Activated B cell treated with CpG ODN at 0.5 μM for 24 hours (primary cell): ENCODE measurements around the gene SAMD1. TPM values are rescaled to one million over a fixed set of nuclear protein-coding genes. Genes with fewer than 3 reads are reported as not detected.

Experiments
- ATAC-seq: fragments of 200-7000 bp; cut with Tn5 transposase; one replicate; pipeline ENCODE4 v1.10.0; 2021; ENCODE audit warnings: low read depth, mild to moderate bottlenecking, moderate library complexity
- CTCF ChIA-PET: fragments of 350-600 bp; sonication (Branson Sonifier 250); formaldehyde crosslinking; loops from one replicate; lab custom pipeline; 2021; ENCODE audit warnings: antibody characterized with exemption; lab: Charles Lee
- POLR2A ChIA-PET: fragments of 350-600 bp; sonication (Branson Sonifier 250); formaldehyde crosslinking; loops from one replicate; lab custom pipeline; 2021; ENCODE audit warnings: antibody characterized with exemption; lab: Charles Lee
- DNase-seq: peaks from one replicate; pipeline ENCODE4 v3.0.0; 2022
- H3K27ac Mint-ChIP-seq: one replicate; pipeline ENCODE4 v1.8.0; 2020; ENCODE audit warnings: mixed read lengths
- H3K27me3 Mint-ChIP-seq: one replicate; pipeline ENCODE4 v1.8.0; 2021; ENCODE audit warnings: mixed read lengths
- H3K36me3 Mint-ChIP-seq: one replicate; pipeline ENCODE4 v1.8.0; 2021; ENCODE audit warnings: low read depth, mixed read lengths
- H3K4me1 Mint-ChIP-seq: one replicate; pipeline ENCODE4 v1.8.0; 2021; ENCODE audit warnings: mixed read lengths
- H3K4me3 Mint-ChIP-seq: one replicate; pipeline ENCODE4 v1.8.0; 2020; ENCODE audit warnings: mild to moderate bottlenecking, mixed read lengths
- H3K9me3 Mint-ChIP-seq: one replicate; pipeline ENCODE4 v1.8.0; 2020; ENCODE audit warnings: mixed read lengths
- CTCF ChIP-seq: fragments of 200-600 bp; IDR thresholded peaks from one replicate; pipeline ENCODE4 v1.8.0; 2022; ENCODE audit warnings: antibody characterized with exemption, mild to moderate bottlenecking
- intact Hi-C: fragments of 100-400 bp; cut with micrococcal nuclease; formaldehyde crosslinking; loops from one replicate; pipeline ENCODE4 v1.15.1; 2024
- total RNA-seq: library from RNA; stranded (reverse); gene quantifications from 2 replicates; pipeline ENCODE4 v1.2.3, GENCODE V29; 2022

The SAMD1 gene
- total RNA-seq, 1 donor from 2014 or later, result 32.7 TPM

GRCh38 chr19:14105680-14106079 is 15.1 kb upstream of the SAMD1 start:
- intact Hi-C loops, result no loop called here
- DNase-seq (no peak), ATAC-seq (no peak)
- peaks cover 47% of the 10 kb centered on the region for H3K36me3 Mint-ChIP-seq
- H3K9me3 Mint-ChIP-seq, result no peaks in the 10 kb centered on the region
- H3K4me3 Mint-ChIP-seq, result no peak overlapping the region
- ChIA-PET CTCF (interaction anchor here (1.1 kb wide), 1 partner anchor 9 kb away, joined by 3 read pairs; no protein-coding TSS in a partner anchor), POLR2A (no interaction called here)
- no peak overlapping the region for H3K27ac Mint-ChIP-seq
- H3K27me3 Mint-ChIP-seq, result no peaks in the 10 kb centered on the region
- H3K4me1 Mint-ChIP-seq, result no peaks in the 10 kb centered on the region
- TF ChIP-seq CTCF, result no peak

- intact Hi-C loops, result no loop called here
- ChIA-PET POLR2A (no interaction called here), CTCF (interaction anchor here (0.6 kb wide), 1 partner anchor 37 kb away, joined by 3 read pairs; no protein-coding TSS in a partner anchor)
- Mint-ChIP-seq H3K9me3 (no peaks in the 10 kb centered on the region), H3K36me3 (peaks cover 50% of the 10 kb centered on the region), H3K4me1 (no peaks in the 10 kb centered on the region), H3K4me3 (no peak overlapping the region), H3K27me3 (no peaks in the 10 kb centered on the region), H3K27ac (no peak overlapping the region)
- TF ChIP-seq CTCF, result no peak
- ATAC-seq (no peak), DNase-seq (no peak)
Observed at GRCh38 chr19:14103310-14103709, 12.8 kb upstream of the SAMD1 start.

- intact Hi-C loops, result no loop called here
- ChIA-PET POLR2A (no interaction called here), CTCF (no interaction called here)
- ATAC-seq (no peak), DNase-seq (no peak)
- no peak overlapping the region for H3K4me3 Mint-ChIP-seq
- H3K9me3 Mint-ChIP-seq, result no peaks in the 10 kb centered on the region
- peaks cover 50% of the 10 kb centered on the region for H3K36me3 Mint-ChIP-seq
- no peaks in the 10 kb centered on the region for H3K27me3 Mint-ChIP-seq
- no peak overlapping the region for H3K27ac Mint-ChIP-seq
- no peaks in the 10 kb centered on the region for H3K4me1 Mint-ChIP-seq
- TF ChIP-seq CTCF, result no peak
Observed at GRCh38 chr19:14102756-14103155, 12.2 kb upstream of the SAMD1 start.

- ChIA-PET CTCF (no interaction called here), POLR2A (no interaction called here)
- no peaks in the 10 kb centered on the region for H3K4me1 Mint-ChIP-seq
- no peaks in the 10 kb centered on the region for H3K27me3 Mint-ChIP-seq
- H3K36me3 Mint-ChIP-seq, result peaks cover 48% of the 10 kb centered on the region
- DNase-seq, result no peak
- no peaks in the 10 kb centered on the region for H3K9me3 Mint-ChIP-seq
- no peak overlapping the region for H3K4me3 Mint-ChIP-seq
- ATAC-seq, result no peak
- no peak for TF ChIP-seq CTCF
- intact Hi-C loops, result no loop called here
- no peak overlapping the region for H3K27ac Mint-ChIP-seq
Observed at GRCh38 chr19:14102102-14102696, 11.6 kb upstream of the SAMD1 start.

GRCh38 chr19:14101003-14101545 is 10.5 kb upstream of the SAMD1 start:
- Mint-ChIP-seq H3K27me3 (no peaks in the 10 kb centered on the region), H3K4me1 (no peaks in the 10 kb centered on the region), H3K9me3 (no peaks in the 10 kb centered on the region), H3K4me3 (no peak overlapping the region), H3K36me3 (peaks cover 46% of the 10 kb centered on the region), H3K27ac (no peak overlapping the region)
- ChIA-PET CTCF (no interaction called here), POLR2A (no interaction called here)
- ATAC-seq (no peak), DNase-seq (no peak)
- intact Hi-C loops, result no loop called here
- no peak for TF ChIP-seq CTCF
